HK-2 (cell line): ENCODE results near the gene EXOC4.

Experiments
- DNase-seq: peaks from one replicate; pipeline ENCODE4 v3.0.0-alpha.2; 2018; ENCODE audit not compliant: unreplicated experiment

EXOC4 gene

GRCh38 chr7:133364959-133365690 is 112.2 kb downstream of the EXOC4 start:
- no peak for DNase-seq

- DNase-seq, result no peak
Observed at GRCh38 chr7:133365917-133366316, 113.0 kb downstream of the EXOC4 start.

GRCh38 chr7:133367561-133367960 is 114.7 kb downstream of the EXOC4 start:
- DNase-seq, result no peak

GRCh38 chr7:133369130-133369529 is 116.3 kb downstream of the EXOC4 start:
- no peak for DNase-seq

- DNase-seq, result no peak
Observed at GRCh38 chr7:133371616-133372015, 118.7 kb downstream of the EXOC4 start.

GRCh38 chr7:133372337-133372736 is 119.5 kb downstream of the EXOC4 start:
- no peak for DNase-seq

- no peak for DNase-seq
Observed at GRCh38 chr7:133376514-133376913, 123.6 kb downstream of the EXOC4 start.

- no peak for DNase-seq
Observed at GRCh38 chr7:133381965-133382364, 129.1 kb downstream of the EXOC4 start.

GRCh38 chr7:133382775-133383559 is 130.1 kb downstream of the EXOC4 start:
- no peak for DNase-seq

- no peak for DNase-seq
Observed at GRCh38 chr7:133386205-133386604, 133.3 kb downstream of the EXOC4 start.

GRCh38 chr7:133389727-133390126 is 136.8 kb downstream of the EXOC4 start:
- DNase-seq, result no peak

- DNase-seq, result no peak
Observed at GRCh38 chr7:133391206-133391605, 138.3 kb downstream of the EXOC4 start.

GRCh38 chr7:133394369-133394768 is 141.5 kb downstream of the EXOC4 start:
- DNase-seq, result no peak

GRCh38 chr7:133395551-133395950 is 142.7 kb downstream of the EXOC4 start:
- DNase-seq, result no peak

- no peak for DNase-seq
Observed at GRCh38 chr7:133398506-133398905, 145.6 kb downstream of the EXOC4 start.

GRCh38 chr7:133401225-133401624 is 148.3 kb downstream of the EXOC4 start:
- no peak for DNase-seq

GRCh38 chr7:133408212-133408611 is 155.3 kb downstream of the EXOC4 start:
- no peak for DNase-seq

- no peak for DNase-seq
Observed at GRCh38 chr7:133409421-133409820, 156.5 kb downstream of the EXOC4 start.

GRCh38 chr7:133409966-133410365 is 157.1 kb downstream of the EXOC4 start:
- DNase-seq, result no peak

- DNase-seq, result no peak
Observed at GRCh38 chr7:133411395-133411794, 158.5 kb downstream of the EXOC4 start.

- DNase-seq, result no peak
Observed at GRCh38 chr7:133412942-133413341, 160.1 kb downstream of the EXOC4 start.

- DNase-seq, result no peak
Observed at GRCh38 chr7:133419041-133419440, 166.2 kb downstream of the EXOC4 start.

GRCh38 chr7:133423618-133424017 is 170.7 kb downstream of the EXOC4 start:
- no peak for DNase-seq
